Smooth muscle cell (in vitro differentiated cells): Measurements from ENCODE around the gene MAPK10. TPM values are rescaled to one million over a fixed set of nuclear protein-coding genes. Genes with fewer than 3 reads are reported as not detected.

ENCODE experiments used
- DNase-seq: peaks from one replicate; lab custom pipeline; 2025; ENCODE audit not compliant: unreplicated experiment; lab: John Stamatoyannopoulos, UW
- H2AFZ ChIP-seq: fragments of 200-600 bp; sonication (generic); 2 replicates; pipeline ENCODE4 v1.6.0; 2016; ENCODE audit warnings: antibody characterized with exemption, low read depth, mild to moderate bottlenecking
- H3F3A ChIP-seq: fragments of 200-600 bp; sonication (generic); 2 replicates; pipeline ENCODE4 v1.6.0; 2017; ENCODE audit warnings: antibody characterized with exemption, low read depth
- H3K27ac ChIP-seq: fragments of 200-600 bp; sonication (generic); 2 replicates; pipeline ENCODE4 v1.5.1; 2016; ENCODE audit warnings: low read depth, mild to moderate bottlenecking
- H3K27me3 ChIP-seq: fragments of 200-600 bp; sonication (generic); 2 replicates; pipeline ENCODE4 v1.6.1; 2016; ENCODE audit warnings: low read depth, mild to moderate bottlenecking
- H3K36me3 ChIP-seq: fragments of 200-600 bp; sonication (generic); 2 replicates; pipeline ENCODE4 v1.5.1; 2016; ENCODE audit warnings: low read depth
- H3K4me1 ChIP-seq: fragments of 200-600 bp; sonication (generic); 2 replicates; pipeline ENCODE4 v1.5.1; 2016; ENCODE audit warnings: low read depth
- H3K4me2 ChIP-seq: fragments of 200-600 bp; sonication (generic); 2 replicates; pipeline ENCODE4 v1.6.0; 2016; ENCODE audit warnings: mild to moderate bottlenecking
- H3K4me3 ChIP-seq: fragments of 200-600 bp; sonication (generic); 2 replicates; pipeline ENCODE4 v1.5.1; 2016; ENCODE audit warnings: mild to moderate bottlenecking
- H3K79me2 ChIP-seq: fragments of 200-600 bp; sonication (generic); 2 replicates; pipeline ENCODE4 v1.6.0; 2016; ENCODE audit warnings: low read depth, mild to moderate bottlenecking
- H3K9ac ChIP-seq: fragments of 200-600 bp; sonication (generic); 2 replicates; pipeline ENCODE4 v1.6.0; 2016; ENCODE audit warnings: low read depth
- H3K9me3 ChIP-seq: fragments of 200-600 bp; sonication (generic); replicated peaks from 2 replicates; pipeline ENCODE4 v1.5.1; 2016; ENCODE audit warnings: low read depth
- H4K20me1 ChIP-seq: fragments of 200-600 bp; sonication (generic); 2 replicates; pipeline ENCODE4 v1.6.0; 2016; ENCODE audit warnings: low read depth
- WGBS: methylation state at CpG from one replicate; pipeline ENCODE4 v1.1.7; 2016; ENCODE audit warnings: low lambda C conversion rate; 5-methylcytosine and 5-hydroxymethylcytosine counted together
- polyA plus RNA-seq: library from polyadenylated mRNA; unstranded; fragments of >200 nt; fragmentation: Nextera tagmentation; extraction: Ambion mirVana; gene quantifications from 2 replicates; pipeline ENCODE4 v1.2.1, GENCODE V29; 2016
- total RNA-seq: library from RNA; depleted of rRNA; stranded (reverse); fragments of >200 nt; gene quantifications from 2 replicates; pipeline ENCODE4 v1.2.3, GENCODE V29; 2014
- TF ChIP-seq, protein P1 (sequence below): fragments of 200-600 bp; sonication (generic); IDR thresholded peaks from 2 replicates; pipeline ENCODE4 v1.5.1; 2017; ENCODE audit warnings: borderline replicate concordance, mild to moderate bottlenecking, antibody characterized with exemption; ENCODE audit not compliant: insufficient read depth, poor library complexity, severe bottlenecking

Gene MAPK10
- total and polyA plus RNA-seq, 2 experiments from 2014 or later: 2.4 to 13.3 TPM

DNA sequence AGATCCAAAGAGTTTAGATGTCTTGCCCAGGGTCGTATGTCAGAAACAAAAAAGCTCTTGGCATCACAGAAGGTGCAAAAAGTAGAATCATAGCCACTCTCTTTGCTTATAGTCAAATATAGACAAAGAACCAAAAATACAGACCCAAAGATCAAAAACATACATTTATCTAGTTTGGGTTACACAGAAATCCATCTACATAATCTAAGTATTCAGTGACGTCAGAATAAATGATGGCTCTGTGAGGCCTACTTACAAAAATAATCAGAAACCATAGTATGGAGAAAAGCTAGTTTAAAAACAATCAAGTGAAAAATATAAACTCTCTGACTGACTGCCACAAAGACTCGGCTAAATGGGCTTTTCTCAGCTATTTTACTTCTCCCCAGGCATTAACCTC lies 126.8 kb downstream of the MAPK10 start:
- no peak for DNase-seq
- H3K9ac ChIP-seq: no peak overlapping the region
- H3K9me3 ChIP-seq: no peaks in the 10 kb centered on the region
- H3K79me2 ChIP-seq: no peaks in the 10 kb centered on the region
- no peaks in the 10 kb centered on the region for H3K36me3 ChIP-seq
- H4K20me1 ChIP-seq: no peaks in the 10 kb centered on the region
- no peak overlapping the region for H3K27ac ChIP-seq
- H3K4me2 ChIP-seq: no peak overlapping the region
- no peak overlapping the region for H3K4me3 ChIP-seq
- no peaks in the 10 kb centered on the region for H3K27me3 ChIP-seq
- 85% methylated on average over 3 of the region's 3 CpGs for WGBS
- peaks cover 14% of the 10 kb centered on the region for H3K4me1 ChIP-seq
- no peak overlapping the region for H2AFZ ChIP-seq
- no peaks in the 10 kb centered on the region for H3F3A ChIP-seq
- TF ChIP-seq, protein P1, sequence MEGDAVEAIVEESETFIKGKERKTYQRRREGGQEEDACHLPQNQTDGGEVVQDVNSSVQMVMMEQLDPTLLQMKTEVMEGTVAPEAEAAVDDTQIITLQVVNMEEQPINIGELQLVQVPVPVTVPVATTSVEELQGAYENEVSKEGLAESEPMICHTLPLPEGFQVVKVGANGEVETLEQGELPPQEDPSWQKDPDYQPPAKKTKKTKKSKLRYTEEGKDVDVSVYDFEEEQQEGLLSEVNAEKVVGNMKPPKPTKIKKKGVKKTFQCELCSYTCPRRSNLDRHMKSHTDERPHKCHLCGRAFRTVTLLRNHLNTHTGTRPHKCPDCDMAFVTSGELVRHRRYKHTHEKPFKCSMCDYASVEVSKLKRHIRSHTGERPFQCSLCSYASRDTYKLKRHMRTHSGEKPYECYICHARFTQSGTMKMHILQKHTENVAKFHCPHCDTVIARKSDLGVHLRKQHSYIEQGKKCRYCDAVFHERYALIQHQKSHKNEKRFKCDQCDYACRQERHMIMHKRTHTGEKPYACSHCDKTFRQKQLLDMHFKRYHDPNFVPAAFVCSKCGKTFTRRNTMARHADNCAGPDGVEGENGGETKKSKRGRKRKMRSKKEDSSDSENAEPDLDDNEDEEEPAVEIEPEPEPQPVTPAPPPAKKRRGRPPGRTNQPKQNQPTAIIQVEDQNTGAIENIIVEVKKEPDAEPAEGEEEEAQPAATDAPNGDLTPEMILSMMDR: no peak

DNA sequence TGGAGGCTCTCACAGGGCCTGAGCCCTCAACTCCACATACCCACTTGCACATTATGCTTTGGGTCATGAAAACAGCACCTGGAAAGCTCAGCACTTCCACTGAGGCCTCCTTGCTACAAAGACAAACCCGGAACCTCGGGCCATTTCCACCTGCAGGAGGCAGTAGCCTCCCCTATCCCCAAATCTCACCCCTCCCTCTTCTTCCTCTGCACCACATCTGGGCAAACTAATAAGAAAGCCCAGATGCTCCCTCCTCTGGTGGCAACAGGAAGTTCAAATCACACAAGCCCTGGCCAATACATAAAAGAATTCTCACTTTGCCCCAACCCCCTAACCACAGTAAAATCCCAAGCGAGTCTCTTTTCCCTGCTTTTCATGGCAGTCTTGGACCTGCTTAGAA lies 136.4 kb downstream of the MAPK10 start:
- no peak for DNase-seq
- no peak overlapping the region for H3K4me3 ChIP-seq
- H3F3A ChIP-seq: no peaks in the 10 kb centered on the region
- H3K79me2 ChIP-seq: no peaks in the 10 kb centered on the region
- TF ChIP-seq, protein P1: peak; percentile 38
- no peak overlapping the region for H3K9ac ChIP-seq
- no peak overlapping the region for H2AFZ ChIP-seq
- H3K4me2 ChIP-seq: no peak overlapping the region
- no peaks in the 10 kb centered on the region for H4K20me1 ChIP-seq
- H3K27me3 ChIP-seq: no peaks in the 10 kb centered on the region
- H3K4me1 ChIP-seq: peaks cover 16% of the 10 kb centered on the region
- H3K9me3 ChIP-seq: no peaks in the 10 kb centered on the region
- no peaks in the 10 kb centered on the region for H3K36me3 ChIP-seq
- H3K27ac ChIP-seq: no peak overlapping the region
- WGBS: 47% methylated on average over 3 of the region's 3 CpGs

DNA sequence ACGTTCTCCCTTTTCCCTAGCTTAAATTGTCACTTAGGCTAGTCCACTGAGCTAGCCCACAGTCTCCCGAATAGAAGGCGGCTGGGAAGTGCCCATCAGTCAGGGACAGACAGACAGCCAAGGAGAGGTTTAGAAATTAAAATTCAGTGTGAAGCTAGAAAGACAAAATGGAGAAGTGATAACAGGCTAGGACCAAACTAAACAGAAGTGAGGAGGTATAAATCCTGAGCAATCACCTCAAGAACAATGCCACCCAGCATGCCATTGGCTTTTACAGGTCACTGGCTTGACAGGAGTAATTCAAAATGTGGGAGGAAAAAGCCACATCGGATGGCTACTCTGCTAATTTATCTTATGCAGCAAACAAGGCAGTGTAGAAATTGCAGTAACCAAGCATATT lies 138.9 kb downstream of the MAPK10 start:
- no peaks in the 10 kb centered on the region for H4K20me1 ChIP-seq
- H3K79me2 ChIP-seq: no peaks in the 10 kb centered on the region
- H3K9ac ChIP-seq: no peak overlapping the region
- H3F3A ChIP-seq: no peaks in the 10 kb centered on the region
- H2AFZ ChIP-seq: no peak overlapping the region
- TF ChIP-seq, protein P1: no peak
- H3K9me3 ChIP-seq: no peaks in the 10 kb centered on the region
- H3K4me3 ChIP-seq: no peak overlapping the region
- H3K27ac ChIP-seq: no peak overlapping the region
- no peak for DNase-seq
- WGBS: 95% methylated on average over 4 of the region's 4 CpGs
- no peaks in the 10 kb centered on the region for H3K27me3 ChIP-seq
- H3K4me1 ChIP-seq: peaks cover 17% of the 10 kb centered on the region
- no peak overlapping the region for H3K4me2 ChIP-seq
- H3K36me3 ChIP-seq: no peaks in the 10 kb centered on the region

DNA sequence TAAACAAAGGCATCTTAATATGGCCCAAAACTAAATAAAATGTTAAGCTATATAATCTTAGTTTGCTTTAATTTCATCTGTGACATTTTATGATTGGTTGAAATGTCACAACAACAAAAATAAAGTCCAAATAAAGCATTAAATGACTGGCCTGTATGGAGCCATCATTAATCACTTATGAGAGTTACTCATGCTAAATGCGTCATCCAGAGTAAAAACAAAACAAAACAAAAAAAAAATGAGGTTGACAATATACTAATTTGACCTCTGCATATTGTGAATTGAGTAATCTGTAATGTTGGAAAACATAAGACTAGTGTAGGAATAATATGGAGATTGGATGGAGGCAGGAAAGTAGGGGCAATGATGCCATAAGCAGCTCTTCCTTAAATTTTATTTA lies 139.7 kb downstream of the MAPK10 start:
- H3K4me1 ChIP-seq: peaks cover 17% of the 10 kb centered on the region
- H3K4me2 ChIP-seq: no peak overlapping the region
- H3F3A ChIP-seq: no peaks in the 10 kb centered on the region
- TF ChIP-seq, protein P1: no peak
- H3K4me3 ChIP-seq: no peak overlapping the region
- 85% methylated on average over 1 of the region's 1 CpG for WGBS
- no peaks in the 10 kb centered on the region for H3K36me3 ChIP-seq
- H3K9ac ChIP-seq: no peak overlapping the region
- no peak overlapping the region for H2AFZ ChIP-seq
- no peaks in the 10 kb centered on the region for H3K79me2 ChIP-seq
- no peak for DNase-seq
- H4K20me1 ChIP-seq: no peaks in the 10 kb centered on the region
- H3K9me3 ChIP-seq: no peaks in the 10 kb centered on the region
- H3K27me3 ChIP-seq: no peaks in the 10 kb centered on the region
- H3K27ac ChIP-seq: no peak overlapping the region
